ENCODE measurements around the gene MIPOL1. TPM values are rescaled to one million over a fixed set of nuclear protein-coding genes. Genes with fewer than 3 reads are reported as not detected.
A peak's percentile ranks its signal among the peaks of the same experiment; 100 is the strongest.

MIPOL1 gene, protein sequence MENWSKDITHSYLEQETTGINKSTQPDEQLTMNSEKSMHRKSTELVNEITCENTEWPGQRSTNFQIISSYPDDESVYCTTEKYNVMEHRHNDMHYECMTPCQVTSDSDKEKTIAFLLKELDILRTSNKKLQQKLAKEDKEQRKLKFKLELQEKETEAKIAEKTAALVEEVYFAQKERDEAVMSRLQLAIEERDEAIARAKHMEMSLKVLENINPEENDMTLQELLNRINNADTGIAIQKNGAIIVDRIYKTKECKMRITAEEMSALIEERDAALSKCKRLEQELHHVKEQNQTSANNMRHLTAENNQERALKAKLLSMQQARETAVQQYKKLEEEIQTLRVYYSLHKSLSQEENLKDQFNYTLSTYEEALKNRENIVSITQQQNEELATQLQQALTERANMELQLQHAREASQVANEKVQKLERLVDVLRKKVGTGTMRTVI
- 14.6 and 17.2 TPM in 2 replicates for total RNA-seq
- long read RNA-seq, full-length matches to known transcripts = 3 of 36 reads
- long read RNA-seq, partial matches to known transcripts = 5 of 36 reads
- long read RNA-seq, other reads (novel, unspliced or antisense) = 28 of 36 reads

DNA sequence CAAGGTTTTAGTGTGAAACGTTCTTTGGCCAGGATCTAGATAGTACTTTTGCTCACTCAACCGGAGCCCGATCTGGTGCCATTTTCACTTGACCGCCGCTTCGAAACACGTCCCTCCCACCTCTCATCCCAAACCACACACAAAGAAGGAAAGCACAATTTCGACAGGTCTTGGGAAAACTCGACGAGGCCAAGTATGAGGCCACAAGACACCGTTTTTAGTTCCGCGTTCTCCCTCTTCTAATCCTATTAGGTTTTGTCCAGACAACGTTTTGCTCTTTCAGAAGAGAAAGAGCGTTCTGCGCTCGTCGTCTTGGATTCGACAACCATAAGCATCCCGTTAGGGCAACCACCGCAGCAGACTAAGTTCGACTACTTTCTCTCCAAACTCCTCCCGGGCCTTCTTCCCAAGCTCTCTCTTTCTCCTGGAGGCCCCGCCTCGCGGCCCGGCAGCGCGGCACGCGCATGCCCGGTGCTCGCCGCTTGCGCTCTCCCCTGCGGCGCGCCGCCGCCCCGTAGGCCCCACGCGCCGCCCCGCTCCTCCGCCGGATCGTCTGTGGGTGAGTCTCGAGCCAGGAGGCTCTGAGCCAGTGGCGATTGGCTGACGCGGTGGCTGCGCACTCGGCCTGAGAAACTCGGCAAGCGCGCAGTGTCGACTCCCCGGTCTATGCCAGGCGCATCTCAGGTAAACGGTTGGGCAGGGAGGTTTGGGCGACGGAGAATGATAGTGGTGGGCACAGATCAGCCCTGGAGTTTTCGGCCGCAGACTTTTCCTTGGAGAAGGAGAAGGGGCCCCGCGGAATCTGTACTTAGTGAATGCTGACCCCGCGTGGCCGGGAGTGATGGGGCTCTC is at the start of gene MIPOL1:
MIPOL1 (plus strand) TSS at position 517 of the 852 bp plus-strand sequence. CDS start 49,952 bp downstream, outside the sequence.
- Mint-ChIP-seq H3K4me1 (ENCODE audit: unreplicated experiment) (peaks cover 18% of the 10 kb centered on the region), H3K4me3 (ENCODE audit: unreplicated experiment) (peak within 1 kb of the TSS; percentile 96), H3K27ac (ENCODE audit: unreplicated experiment) (peak within 1 kb of the TSS; percentile 98), H3K36me3 (ENCODE audit: unreplicated experiment) (no peaks in the 10 kb centered on the region), H3K27me3 (ENCODE audit: unreplicated experiment) (peaks cover 12% of the 10 kb centered on the region), H3K9me3 (ENCODE audit: unreplicated experiment) (no peaks in the 10 kb centered on the region)
- TF ChIP-seq, protein P1, sequence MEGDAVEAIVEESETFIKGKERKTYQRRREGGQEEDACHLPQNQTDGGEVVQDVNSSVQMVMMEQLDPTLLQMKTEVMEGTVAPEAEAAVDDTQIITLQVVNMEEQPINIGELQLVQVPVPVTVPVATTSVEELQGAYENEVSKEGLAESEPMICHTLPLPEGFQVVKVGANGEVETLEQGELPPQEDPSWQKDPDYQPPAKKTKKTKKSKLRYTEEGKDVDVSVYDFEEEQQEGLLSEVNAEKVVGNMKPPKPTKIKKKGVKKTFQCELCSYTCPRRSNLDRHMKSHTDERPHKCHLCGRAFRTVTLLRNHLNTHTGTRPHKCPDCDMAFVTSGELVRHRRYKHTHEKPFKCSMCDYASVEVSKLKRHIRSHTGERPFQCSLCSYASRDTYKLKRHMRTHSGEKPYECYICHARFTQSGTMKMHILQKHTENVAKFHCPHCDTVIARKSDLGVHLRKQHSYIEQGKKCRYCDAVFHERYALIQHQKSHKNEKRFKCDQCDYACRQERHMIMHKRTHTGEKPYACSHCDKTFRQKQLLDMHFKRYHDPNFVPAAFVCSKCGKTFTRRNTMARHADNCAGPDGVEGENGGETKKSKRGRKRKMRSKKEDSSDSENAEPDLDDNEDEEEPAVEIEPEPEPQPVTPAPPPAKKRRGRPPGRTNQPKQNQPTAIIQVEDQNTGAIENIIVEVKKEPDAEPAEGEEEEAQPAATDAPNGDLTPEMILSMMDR (IDR thresholded peaks at IDR 0.05) = peak; percentile 48
- peak; percentile 96 for DNase-seq (ENCODE audit: extremely low spot score, unreplicated experiment)

DNA sequence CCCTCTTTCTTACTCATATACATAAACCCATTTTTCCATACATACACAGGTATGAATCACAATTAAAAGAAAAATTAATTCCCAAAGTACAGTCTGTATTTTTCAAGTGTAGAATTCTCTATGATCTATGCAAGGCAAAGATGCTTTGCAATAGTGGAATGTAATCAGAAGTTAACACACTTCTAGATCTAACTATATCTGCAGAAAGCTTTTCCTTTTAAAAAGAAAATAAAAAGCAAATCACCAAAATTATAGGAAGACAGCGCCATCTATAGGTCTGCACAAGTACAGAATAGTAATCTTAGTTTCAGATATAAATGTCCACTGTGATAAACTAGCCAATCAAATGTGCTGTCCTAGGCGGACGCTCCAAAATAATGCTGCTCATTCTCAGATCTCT is 47.3 kb upstream of the MIPOL1 start:
- Mint-ChIP-seq H3K4me3 (ENCODE audit: unreplicated experiment) (no peak overlapping the region), H3K36me3 (ENCODE audit: unreplicated experiment) (no peaks in the 10 kb centered on the region), H3K9me3 (ENCODE audit: unreplicated experiment) (no peaks in the 10 kb centered on the region), H3K4me1 (ENCODE audit: unreplicated experiment) (peaks cover 11% of the 10 kb centered on the region), H3K27ac (ENCODE audit: unreplicated experiment) (no peak overlapping the region), H3K27me3 (ENCODE audit: unreplicated experiment) (peaks cover 21% of the 10 kb centered on the region)
- DNase-seq (ENCODE audit: extremely low spot score, unreplicated experiment) = no peak
- TF ChIP-seq, protein P1 (IDR thresholded peaks at IDR 0.05) = peak; percentile 78

DNA sequence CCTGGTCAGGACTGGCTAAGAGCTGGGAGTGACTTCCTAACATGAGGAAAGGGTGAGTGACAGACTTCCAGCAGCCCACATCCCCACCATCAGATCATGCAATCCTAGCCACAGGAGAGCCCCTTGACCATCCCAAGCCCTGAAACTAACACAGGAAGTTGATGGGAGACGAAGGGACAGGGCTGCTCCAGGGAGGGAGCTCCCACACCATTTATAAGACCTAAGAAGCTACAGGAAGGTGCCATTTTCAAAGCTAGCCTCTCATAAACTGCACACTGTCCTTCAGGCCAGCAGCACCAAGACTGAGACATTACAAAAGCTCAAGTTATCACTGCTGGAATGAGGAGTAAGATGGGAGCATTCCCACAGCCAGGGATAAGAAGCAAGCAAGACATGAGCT is 44.7 kb upstream of the MIPOL1 start:
- TF ChIP-seq, protein P1 (IDR thresholded peaks at IDR 0.05) = no peak
- no peaks in the 10 kb centered on the region for H3K36me3 Mint-ChIP-seq (ENCODE audit: unreplicated experiment)
- no peak for DNase-seq (ENCODE audit: extremely low spot score, unreplicated experiment)
- H3K27me3 Mint-ChIP-seq (ENCODE audit: unreplicated experiment) = peaks cover 37% of the 10 kb centered on the region
- no peak overlapping the region for H3K27ac Mint-ChIP-seq (ENCODE audit: unreplicated experiment)
- H3K4me1 Mint-ChIP-seq (ENCODE audit: unreplicated experiment) = peaks cover 4% of the 10 kb centered on the region
- H3K4me3 Mint-ChIP-seq (ENCODE audit: unreplicated experiment) = no peak overlapping the region
- H3K9me3 Mint-ChIP-seq (ENCODE audit: unreplicated experiment) = no peaks in the 10 kb centered on the region

DNA sequence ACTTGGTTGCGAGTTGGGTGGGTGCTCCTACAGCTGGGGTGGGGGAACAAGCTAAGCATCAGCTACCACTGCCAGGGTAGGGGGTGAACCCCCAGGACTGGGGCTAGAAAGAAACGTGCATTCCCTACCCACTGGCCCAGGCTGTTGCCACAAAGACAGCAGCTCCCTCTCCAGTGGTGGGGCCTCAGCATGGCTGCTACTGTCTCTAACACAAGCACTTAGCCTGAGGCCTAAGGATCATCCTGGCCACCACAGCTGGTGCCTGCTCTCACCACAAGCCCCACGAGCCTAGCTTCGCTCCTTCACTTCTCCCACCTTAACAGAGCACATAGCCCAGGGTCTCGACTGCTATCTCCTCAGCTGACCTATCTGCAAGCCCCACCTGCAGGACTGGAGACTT is 44.3 kb upstream of the MIPOL1 start:
- peaks cover 4% of the 10 kb centered on the region for H3K4me1 Mint-ChIP-seq (ENCODE audit: unreplicated experiment)
- H3K9me3 Mint-ChIP-seq (ENCODE audit: unreplicated experiment) = no peaks in the 10 kb centered on the region
- peaks cover 42% of the 10 kb centered on the region for H3K27me3 Mint-ChIP-seq (ENCODE audit: unreplicated experiment)
- TF ChIP-seq, protein P1 (IDR thresholded peaks at IDR 0.05) = no peak
- H3K4me3 Mint-ChIP-seq (ENCODE audit: unreplicated experiment) = no peak overlapping the region
- H3K27ac Mint-ChIP-seq (ENCODE audit: unreplicated experiment) = no peak overlapping the region
- H3K36me3 Mint-ChIP-seq (ENCODE audit: unreplicated experiment) = no peaks in the 10 kb centered on the region
- DNase-seq (ENCODE audit: extremely low spot score, unreplicated experiment) = no peak

All from osteocyte (in vitro differentiated cells).